HG03139 (cell line): Measurements from ENCODE around the gene PFKFB4.
"Not testable (repeated sequence)": the region's sequence is repeated elsewhere in the genome, so short reads cannot be mapped to it uniquely, and the experiment has no call there.

ENCODE experiments used
- ATAC-seq: cut with Tn5 transposase; IDR thresholded peaks from one replicate; pipeline ENCODE4 v1.9.1; 2021; ENCODE audit not compliant: unreplicated experiment

The PFKFB4 gene

GRCh38 chr3:48561045-48561736 is 4.6 kb upstream of the PFKFB4 start:
- ATAC-seq: no peak

GRCh38 chr3:48560648-48561018 is 4.0 kb upstream of the PFKFB4 start:
- no peak for ATAC-seq

- no peak for ATAC-seq
Observed at GRCh38 chr3:48558493-48559134, 2.0 kb upstream of the PFKFB4 start.

- no peak for ATAC-seq
Observed at GRCh38 chr3:48555949-48556795, 431 bp downstream of the PFKFB4 start.

- ATAC-seq: no peak
Observed at GRCh38 chr3:48555231-48555948, 1.2 kb downstream of the PFKFB4 start.

GRCh38 chr3:48553886-48554845 is 2.4 kb downstream of the PFKFB4 start:
- no peak for ATAC-seq

GRCh38 chr3:48553361-48553760 is 3.2 kb downstream of the PFKFB4 start:
- no peak for ATAC-seq

GRCh38 chr3:48552111-48552951 is 4.3 kb downstream of the PFKFB4 start:
- ATAC-seq: no peak

- not testable (repeated sequence) for ATAC-seq
Observed at GRCh38 chr3:48551651-48552050, 5.0 kb downstream of the PFKFB4 start.

GRCh38 chr3:48548729-48549705 is 7.6 kb downstream of the PFKFB4 start:
- peak; percentile 58 for ATAC-seq

GRCh38 chr3:48548126-48548525 is 8.5 kb downstream of the PFKFB4 start:
- ATAC-seq: no peak

- no peak for ATAC-seq
Observed at GRCh38 chr3:48546203-48546829, 10.3 kb downstream of the PFKFB4 start.

- no peak for ATAC-seq
Observed at GRCh38 chr3:48544141-48544540, 12.5 kb downstream of the PFKFB4 start.

- ATAC-seq: no peak
Observed at GRCh38 chr3:48543271-48543866, 13.2 kb downstream of the PFKFB4 start.

GRCh38 chr3:48538451-48538850 is 18.2 kb downstream of the PFKFB4 start:
- ATAC-seq: no peak

- ATAC-seq: no peak
Observed at GRCh38 chr3:48536785-48537184, 19.8 kb downstream of the PFKFB4 start.

- ATAC-seq: no peak
Observed at GRCh38 chr3:48536116-48536515, 20.5 kb downstream of the PFKFB4 start.
